Measurements from ENCODE around the gene NCAPG2. TPM values are rescaled to one million over a fixed set of nuclear protein-coding genes. Genes with fewer than 3 reads are reported as not detected.

NCAPG2 gene
- total RNA-seq, 1 experiment from 2014 or later = 99.5 TPM

GRCh38 chr7:158723266-158723665 lies 18.7 kb upstream of the NCAPG2 start:
- POLR2A ChIA-PET (ENCODE audit: unreplicated experiment) = interaction anchor here (0.6 kb wide), 1 partner anchor 11 kb away, joined by 3 read pairs; no protein-coding TSS in a partner anchor
- no peaks in the 10 kb centered on the region for H3K79me2 ChIP-seq (ENCODE audit: low read depth)
- no peaks in the 10 kb centered on the region for H3K27me3 ChIP-seq (ENCODE audit: insufficient read depth, low read depth)
- H3K27ac ChIP-seq = no peak overlapping the region
- no peak overlapping the region for H3K4me2 ChIP-seq
- H3K9me3 ChIP-seq (ENCODE audit: insufficient read depth, low read depth) = no peaks in the 10 kb centered on the region
- H4K20me1 ChIP-seq (ENCODE audit: insufficient read depth) = no peaks in the 10 kb centered on the region
- no TSS peak for BruUV-seq (replicated peaks)
- DNase-seq = no peak
- H3K36me3 ChIP-seq (ENCODE audit: low read depth) = no peaks in the 10 kb centered on the region
- TF ChIP-seq EZH2 (IDR thresholded peaks at IDR 0.05; ENCODE audit: low read depth) (no peak), CTCF (conservative IDR thresholded peaks at IDR 0.05) (no peak)
- H3K4me3 ChIP-seq = no peak overlapping the region
- H3K9me2 ChIP-seq (ENCODE audit: insufficient read depth) = no peaks in the 10 kb centered on the region
- H3K4me1 ChIP-seq (replicated peaks; ENCODE audit: insufficient read depth) = no peaks in the 10 kb centered on the region
- H2AFZ ChIP-seq = no peak overlapping the region
- CTCF ChIA-PET = no interaction called here
- H3F3A ChIP-seq (ENCODE audit: insufficient read depth, low read depth) = peaks cover 16% of the 10 kb centered on the region; the same call in 1 of the 2 replicates
- intact Hi-C loops (cut with micrococcal nuclease; ENCODE audit: unreplicated experiment) = no loop called here

- Histone ChIP-seq H3K79me2 (ENCODE audit: low read depth) (no peaks in the 10 kb centered on the region), H3K27ac (no peak overlapping the region), H3K4me3 (no peak overlapping the region), H3K4me1 (replicated peaks; ENCODE audit: insufficient read depth) (no peaks in the 10 kb centered on the region), H2AFZ (no peak overlapping the region), H3K27me3 (ENCODE audit: insufficient read depth, low read depth) (peaks cover 4% of the 10 kb centered on the region; the same call in 1 of the 2 replicates), H3K36me3 (ENCODE audit: low read depth) (no peaks in the 10 kb centered on the region), H3K9me2 (ENCODE audit: insufficient read depth) (no peaks in the 10 kb centered on the region), H4K20me1 (ENCODE audit: insufficient read depth) (no peaks in the 10 kb centered on the region), H3K4me2 (no peak overlapping the region), H3F3A (ENCODE audit: insufficient read depth, low read depth) (peaks cover 16% of the 10 kb centered on the region; the same call in 1 of the 2 replicates), H3K9me3 (ENCODE audit: insufficient read depth, low read depth) (no peaks in the 10 kb centered on the region)
- TF ChIP-seq CTCF (conservative IDR thresholded peaks at IDR 0.05) = no peak
- no peak for TF ChIP-seq EZH2 (IDR thresholded peaks at IDR 0.05; ENCODE audit: low read depth)
- ChIA-PET CTCF (no interaction called here), POLR2A (ENCODE audit: unreplicated experiment) (interaction anchor here (0.5 kb wide), 1 partner anchor 88 kb away, joined by 4 read pairs; no protein-coding TSS in a partner anchor)
- intact Hi-C loops (cut with micrococcal nuclease; ENCODE audit: unreplicated experiment) = no loop called here
- DNase-seq = no peak
- BruUV-seq (replicated peaks) = no TSS peak
Measured at GRCh38 chr7:158722574-158723237, 18.1 kb upstream of the NCAPG2 start.

- H3K9me2 ChIP-seq (ENCODE audit: insufficient read depth) = no peaks in the 10 kb centered on the region
- no TSS peak for BruUV-seq (replicated peaks)
- H3F3A ChIP-seq (ENCODE audit: insufficient read depth, low read depth) = peaks cover 17% of the 10 kb centered on the region; the same call in 1 of the 2 replicates
- ChIA-PET POLR2A (ENCODE audit: unreplicated experiment) (no interaction called here), CTCF (interaction anchor here (0.5 kb wide), 1 partner anchor 26 kb away, joined by 4 read pairs; no protein-coding TSS in a partner anchor)
- H3K9me3 ChIP-seq (ENCODE audit: insufficient read depth, low read depth) = no peaks in the 10 kb centered on the region
- DNase-seq = no peak
- no peaks in the 10 kb centered on the region for H4K20me1 ChIP-seq (ENCODE audit: insufficient read depth)
- peaks cover 14% of the 10 kb centered on the region for H3K27me3 ChIP-seq (ENCODE audit: insufficient read depth, low read depth)
- no peak for TF ChIP-seq EZH2 (IDR thresholded peaks at IDR 0.05; ENCODE audit: low read depth)
- H3K79me2 ChIP-seq (ENCODE audit: low read depth) = no peaks in the 10 kb centered on the region
- H3K4me1 ChIP-seq (replicated peaks; ENCODE audit: insufficient read depth) = no peaks in the 10 kb centered on the region
- intact Hi-C loops (cut with micrococcal nuclease; ENCODE audit: unreplicated experiment) = no loop called here
- H3K36me3 ChIP-seq (ENCODE audit: low read depth) = no peaks in the 10 kb centered on the region
- no peak overlapping the region for H2AFZ ChIP-seq
- no peak overlapping the region for H3K4me2 ChIP-seq
- H3K4me3 ChIP-seq = no peak overlapping the region
- no peak overlapping the region for H3K27ac ChIP-seq
Measured at GRCh38 chr7:158720112-158720511, 15.5 kb upstream of the NCAPG2 start.
